ENCODE data around the gene WDR72.

DNA sequence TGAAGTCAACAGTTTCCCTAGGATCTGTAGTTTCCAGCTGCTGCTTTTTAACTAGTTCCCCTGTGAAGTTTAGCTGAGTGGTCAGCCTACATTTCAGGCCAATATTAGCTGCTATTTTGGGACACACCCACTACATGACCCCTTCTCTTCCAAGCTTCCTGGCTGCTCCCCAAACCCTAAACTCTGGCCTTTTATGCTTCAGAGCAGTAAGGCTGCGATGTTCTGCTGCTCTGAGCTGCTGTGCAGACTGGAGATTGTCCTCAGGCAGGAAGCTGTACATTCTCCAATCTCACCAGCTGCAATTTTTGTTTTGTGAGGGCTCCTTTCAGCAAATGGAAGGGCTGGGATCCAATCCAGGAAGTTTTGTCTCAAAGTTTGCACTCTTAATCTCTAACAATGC lies 48.0 kb upstream of the WDR72 start:
- TF ChIP-seq CTCF (IDR thresholded peaks at IDR 0.05; ENCODE audit: poor library complexity, severe bottlenecking): no peak
- TF ChIP-seq EZH2 (IDR thresholded peaks at IDR 0.05; ENCODE audit: borderline replicate concordance, insufficient read depth, low read length, poor library complexity, severe bottlenecking): no peak

Measured in neural cell (in vitro differentiated cells).